T-helper 1 cell treated with Interleukin-12 subunit alpha and Interleukin-12 subunit beta and Interleukin-4 antibody, amounts not matched to agents 30 μg/mL and 1 μg/mL, for 36 hours (primary cell): ENCODE data around the gene AFF2.

Experiments
- H3K27ac Mint-ChIP-seq: one replicate; pipeline ENCODE4 v1.8.0; 2021; ENCODE audit warnings: mild to moderate bottlenecking, mixed read lengths
- H3K27me3 Mint-ChIP-seq: one replicate; pipeline ENCODE4 v1.8.0; 2021; ENCODE audit warnings: low read depth, mixed read lengths
- H3K36me3 Mint-ChIP-seq: one replicate; pipeline ENCODE4 v1.8.0; 2021; ENCODE audit warnings: low read depth, mixed read lengths
- H3K4me1 Mint-ChIP-seq: one replicate; pipeline ENCODE4 v1.8.0; 2021; ENCODE audit warnings: low read depth, mixed read lengths
- H3K4me3 Mint-ChIP-seq: one replicate; pipeline ENCODE4 v1.8.0; 2021; ENCODE audit warnings: mild to moderate bottlenecking, moderate library complexity, mixed read lengths
- H3K9me3 Mint-ChIP-seq: one replicate; pipeline ENCODE4 v1.8.0; 2021; ENCODE audit warnings: mixed read lengths

The AFF2 gene

DNA sequence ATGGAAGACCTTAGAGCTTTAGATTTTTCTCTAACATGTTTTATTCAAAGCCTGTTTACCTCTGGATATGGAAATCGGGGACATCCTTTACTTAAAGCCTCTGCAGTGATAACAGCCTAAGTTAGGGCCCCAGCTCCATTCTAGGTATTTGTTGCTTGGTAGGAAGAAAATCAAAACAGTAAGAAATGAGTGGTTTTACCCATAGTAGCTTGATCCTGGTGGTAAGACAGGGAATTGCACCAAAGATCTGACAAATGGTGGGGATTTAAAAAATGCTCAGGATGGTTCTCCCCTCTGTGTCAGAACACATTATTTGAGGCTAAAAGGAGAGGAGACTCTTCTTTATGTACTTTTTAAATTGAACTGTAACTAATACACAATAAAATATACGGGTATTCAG lies 52.4 kb downstream of the AFF2 start:
- H3K27ac Mint-ChIP-seq = no peak overlapping the region
- H3K4me3 Mint-ChIP-seq = no peak overlapping the region
- H3K4me1 Mint-ChIP-seq = no peaks in the 10 kb centered on the region
- H3K36me3 Mint-ChIP-seq = no peaks in the 10 kb centered on the region
- H3K9me3 Mint-ChIP-seq = no peaks in the 10 kb centered on the region
- no peaks in the 10 kb centered on the region for H3K27me3 Mint-ChIP-seq

DNA sequence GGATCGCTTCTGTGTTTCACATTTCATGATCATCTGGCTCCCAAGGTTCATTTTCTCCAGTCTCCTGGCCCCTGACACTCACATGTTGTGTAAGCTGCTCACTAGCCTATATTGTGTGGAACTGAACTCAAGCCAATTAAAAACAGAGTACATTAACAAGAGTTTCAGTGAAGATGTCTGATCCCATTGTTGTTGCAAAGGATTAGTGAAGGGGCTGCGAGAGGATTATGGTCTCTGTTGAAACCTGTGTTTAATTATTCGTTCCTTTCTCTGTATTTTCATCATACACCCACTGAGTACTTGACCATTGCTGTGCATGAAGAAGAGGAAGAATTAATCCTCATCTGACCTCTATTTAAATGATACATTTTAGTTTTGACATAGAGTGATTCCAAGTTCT lies 54.7 kb downstream of the AFF2 start:
- Mint-ChIP-seq H3K27ac (no peak overlapping the region), H3K9me3 (no peaks in the 10 kb centered on the region), H3K4me3 (no peak overlapping the region), H3K27me3 (no peaks in the 10 kb centered on the region), H3K4me1 (no peaks in the 10 kb centered on the region), H3K36me3 (no peaks in the 10 kb centered on the region)

DNA sequence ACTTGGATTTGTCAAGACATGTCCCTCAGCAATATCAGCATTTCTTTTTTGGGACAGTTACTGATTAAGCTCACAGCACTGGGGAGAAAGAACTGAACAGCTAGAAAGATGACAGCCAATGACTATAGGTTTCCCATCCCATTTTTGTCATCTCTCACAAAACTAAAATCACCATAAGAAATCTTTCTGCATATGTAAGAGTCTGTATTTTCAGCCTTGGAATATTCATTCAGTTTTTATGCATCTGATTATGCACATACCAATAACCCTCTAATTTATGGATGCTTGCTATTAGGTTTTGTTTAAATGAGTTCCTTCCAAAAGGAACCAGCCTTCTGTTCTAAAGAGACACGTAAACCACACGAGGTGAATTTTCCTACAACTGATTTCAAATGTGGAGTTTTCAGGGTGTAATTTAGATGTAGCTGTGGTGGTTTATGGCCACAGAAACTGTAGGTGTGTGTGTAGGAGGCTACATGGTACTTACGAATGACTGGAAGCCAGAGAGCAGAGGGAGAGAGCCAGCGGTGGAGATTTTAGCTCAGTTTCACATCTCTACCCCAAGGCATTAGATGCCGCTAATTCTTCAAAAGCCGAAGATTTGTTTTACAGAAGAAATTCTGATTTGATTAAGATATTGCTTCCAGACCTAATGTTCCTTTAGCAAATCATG lies 55.3 kb downstream of the AFF2 start:
- no peak overlapping the region for H3K4me3 Mint-ChIP-seq
- no peak overlapping the region for H3K27ac Mint-ChIP-seq
- no peaks in the 10 kb centered on the region for H3K4me1 Mint-ChIP-seq
- H3K9me3 Mint-ChIP-seq = no peaks in the 10 kb centered on the region
- no peaks in the 10 kb centered on the region for H3K36me3 Mint-ChIP-seq
- no peaks in the 10 kb centered on the region for H3K27me3 Mint-ChIP-seq

DNA sequence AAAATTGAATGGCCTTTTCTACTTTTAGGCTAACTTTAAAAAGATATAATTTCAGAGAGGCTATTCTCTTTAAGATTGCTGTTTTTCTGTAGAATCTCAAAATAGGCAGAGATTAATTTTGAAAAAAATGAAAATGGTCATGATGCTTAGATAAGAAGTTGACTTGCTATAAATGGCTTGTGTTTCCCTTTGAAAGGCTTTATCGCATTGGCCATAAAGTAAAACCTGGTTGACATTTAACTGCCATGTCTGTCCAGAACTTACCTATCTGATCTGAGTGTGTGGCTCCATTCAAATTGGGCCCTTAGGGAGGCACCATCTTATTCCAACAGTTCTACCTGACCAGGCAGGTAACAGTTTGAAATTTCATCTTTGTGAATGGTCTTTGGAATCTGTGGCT lies 56.1 kb downstream of the AFF2 start:
- no peaks in the 10 kb centered on the region for H3K27me3 Mint-ChIP-seq
- H3K9me3 Mint-ChIP-seq = no peaks in the 10 kb centered on the region
- H3K4me1 Mint-ChIP-seq = no peaks in the 10 kb centered on the region

DNA sequence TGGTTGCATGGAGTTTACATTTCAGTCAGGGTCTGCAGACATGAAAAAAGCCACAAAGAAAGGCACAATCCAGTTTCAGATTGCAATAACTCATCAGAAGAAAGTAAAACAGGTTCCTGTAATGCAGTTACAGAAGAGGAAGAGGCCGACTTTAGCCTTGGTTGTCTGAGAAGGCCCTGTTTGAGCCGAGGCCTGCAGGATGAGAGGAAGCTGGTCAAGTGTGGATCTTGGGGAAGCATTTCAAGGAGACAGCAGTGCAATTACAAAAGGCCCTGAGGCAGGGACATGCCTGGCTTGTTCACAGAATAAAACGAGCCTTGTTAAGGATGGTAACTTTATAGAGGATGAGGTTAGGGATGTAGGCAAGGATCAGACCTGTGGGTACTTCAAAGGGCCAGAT lies 62.4 kb downstream of the AFF2 start:
- Mint-ChIP-seq H3K27me3 (no peaks in the 10 kb centered on the region), H3K4me1 (no peaks in the 10 kb centered on the region), H3K4me3 (no peak overlapping the region), H3K27ac (no peak overlapping the region), H3K36me3 (no peaks in the 10 kb centered on the region), H3K9me3 (no peaks in the 10 kb centered on the region)

More for the DNA sequence above, 56.1 kb downstream of the AFF2 start:
- no peak overlapping the region for H3K4me3 Mint-ChIP-seq
- no peak overlapping the region for H3K27ac Mint-ChIP-seq
- no peaks in the 10 kb centered on the region for H3K36me3 Mint-ChIP-seq

DNA sequence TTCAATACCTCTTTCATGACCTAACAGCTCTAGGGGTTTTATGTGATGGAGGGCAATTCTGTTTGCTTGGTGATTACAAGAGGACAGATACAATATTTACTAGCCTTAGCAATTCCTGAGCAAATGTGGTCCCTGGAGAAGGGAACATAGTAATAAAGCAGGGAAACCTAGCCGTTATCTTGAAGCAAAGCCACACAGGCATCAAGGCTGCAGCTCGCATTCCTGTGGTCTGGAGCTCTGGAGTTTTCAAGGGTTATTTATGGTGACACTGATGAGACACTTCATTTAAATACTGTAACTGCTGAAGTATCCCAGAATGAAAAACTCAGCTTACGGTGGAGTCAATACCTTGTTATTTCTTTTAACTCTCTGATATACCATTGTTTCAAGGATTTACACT lies 66.8 kb downstream of the AFF2 start:
- no peaks in the 10 kb centered on the region for H3K9me3 Mint-ChIP-seq
- H3K4me1 Mint-ChIP-seq = no peaks in the 10 kb centered on the region
- no peak overlapping the region for H3K27ac Mint-ChIP-seq
- no peaks in the 10 kb centered on the region for H3K27me3 Mint-ChIP-seq
- no peaks in the 10 kb centered on the region for H3K36me3 Mint-ChIP-seq
- H3K4me3 Mint-ChIP-seq = no peak overlapping the region

DNA sequence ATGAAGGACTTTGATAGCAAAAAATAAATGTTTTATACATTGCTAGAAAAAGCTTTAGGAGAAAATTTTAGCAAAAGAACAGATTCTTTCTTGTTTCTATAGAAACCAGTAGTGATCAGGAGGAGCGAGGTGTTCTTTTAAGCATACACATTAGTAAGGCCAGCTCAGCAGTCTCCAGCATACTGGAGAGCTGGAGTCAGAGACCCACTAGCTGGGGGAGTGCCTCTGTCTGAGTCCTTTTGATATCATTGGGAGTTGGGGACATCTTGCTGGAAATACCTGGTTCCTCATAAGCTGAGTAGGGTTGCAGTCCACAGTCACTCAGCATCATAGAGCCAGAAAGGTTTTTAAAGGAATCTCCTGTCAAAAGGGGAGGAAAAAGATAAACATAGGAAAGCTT lies 67.4 kb downstream of the AFF2 start:
- H3K4me3 Mint-ChIP-seq = no peak overlapping the region
- H3K4me1 Mint-ChIP-seq = no peaks in the 10 kb centered on the region
- H3K36me3 Mint-ChIP-seq = no peaks in the 10 kb centered on the region
- H3K9me3 Mint-ChIP-seq = no peaks in the 10 kb centered on the region
- H3K27me3 Mint-ChIP-seq = no peaks in the 10 kb centered on the region
- no peak overlapping the region for H3K27ac Mint-ChIP-seq

DNA sequence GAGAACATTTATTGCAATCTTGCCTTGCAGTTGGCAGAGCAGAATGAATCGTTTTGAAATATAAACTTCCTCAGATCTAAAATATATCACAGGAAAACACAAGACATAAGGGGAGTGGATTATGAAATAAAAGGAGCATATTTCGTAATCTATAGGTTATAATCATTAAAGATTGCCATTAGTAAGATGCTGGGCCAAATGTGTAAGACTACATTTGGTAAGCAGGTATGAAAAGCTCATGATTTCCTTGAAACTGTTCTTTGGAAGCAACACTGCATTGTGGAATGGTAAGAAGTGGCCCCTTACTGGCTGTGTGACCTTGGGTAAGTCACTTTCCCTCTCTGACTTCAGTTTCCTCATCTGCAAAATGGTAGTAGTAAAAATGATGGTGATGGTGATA lies 68.3 kb downstream of the AFF2 start:
- no peaks in the 10 kb centered on the region for H3K36me3 Mint-ChIP-seq
- no peaks in the 10 kb centered on the region for H3K4me1 Mint-ChIP-seq
- H3K27me3 Mint-ChIP-seq = no peaks in the 10 kb centered on the region
- H3K4me3 Mint-ChIP-seq = no peak overlapping the region
- H3K9me3 Mint-ChIP-seq = no peaks in the 10 kb centered on the region
- H3K27ac Mint-ChIP-seq = no peak overlapping the region

DNA sequence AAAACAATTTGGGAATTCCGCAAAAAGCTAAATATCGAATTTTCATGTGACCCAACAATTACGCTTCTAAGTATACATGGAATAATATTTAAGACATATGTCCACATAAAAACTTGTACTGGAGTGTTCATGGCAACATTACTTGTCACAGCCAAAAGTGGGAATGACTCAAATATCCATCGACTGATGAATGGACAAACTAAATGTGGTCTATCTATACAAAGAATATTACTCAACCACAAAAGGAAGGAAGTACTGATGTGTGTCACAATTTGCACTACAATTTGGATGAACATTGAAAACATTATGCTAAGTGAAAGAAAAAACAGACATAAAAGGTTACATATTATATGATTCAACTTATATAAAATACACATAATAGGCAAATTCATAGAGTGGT lies 71.9 kb downstream of the AFF2 start:
- Mint-ChIP-seq H3K4me1 (no peaks in the 10 kb centered on the region), H3K27ac (no peak overlapping the region), H3K9me3 (no peaks in the 10 kb centered on the region), H3K36me3 (no peaks in the 10 kb centered on the region), H3K4me3 (no peak overlapping the region), H3K27me3 (no peaks in the 10 kb centered on the region)

DNA sequence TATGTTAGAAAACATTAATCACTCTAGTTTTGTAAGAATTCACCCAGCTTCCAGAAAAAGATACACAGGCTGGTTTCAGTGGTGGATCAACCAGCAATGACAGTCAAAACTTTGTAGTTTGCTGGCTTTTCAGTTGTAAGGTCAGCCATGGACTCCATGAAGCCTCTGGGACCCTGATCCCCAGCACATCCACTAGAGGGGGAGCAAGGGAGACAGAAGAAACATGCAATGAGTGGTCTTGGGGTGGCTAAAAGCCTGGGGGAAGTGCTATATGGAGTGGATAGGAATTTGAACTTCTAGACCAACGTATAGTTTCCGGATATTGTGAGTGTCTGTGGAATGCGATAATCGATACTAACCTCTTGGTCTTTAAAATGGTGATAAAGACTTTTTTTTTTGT lies 72.7 kb downstream of the AFF2 start:
- Mint-ChIP-seq H3K27ac (no peak overlapping the region), H3K36me3 (no peaks in the 10 kb centered on the region), H3K9me3 (no peaks in the 10 kb centered on the region), H3K4me3 (no peak overlapping the region), H3K4me1 (no peaks in the 10 kb centered on the region), H3K27me3 (no peaks in the 10 kb centered on the region)

DNA sequence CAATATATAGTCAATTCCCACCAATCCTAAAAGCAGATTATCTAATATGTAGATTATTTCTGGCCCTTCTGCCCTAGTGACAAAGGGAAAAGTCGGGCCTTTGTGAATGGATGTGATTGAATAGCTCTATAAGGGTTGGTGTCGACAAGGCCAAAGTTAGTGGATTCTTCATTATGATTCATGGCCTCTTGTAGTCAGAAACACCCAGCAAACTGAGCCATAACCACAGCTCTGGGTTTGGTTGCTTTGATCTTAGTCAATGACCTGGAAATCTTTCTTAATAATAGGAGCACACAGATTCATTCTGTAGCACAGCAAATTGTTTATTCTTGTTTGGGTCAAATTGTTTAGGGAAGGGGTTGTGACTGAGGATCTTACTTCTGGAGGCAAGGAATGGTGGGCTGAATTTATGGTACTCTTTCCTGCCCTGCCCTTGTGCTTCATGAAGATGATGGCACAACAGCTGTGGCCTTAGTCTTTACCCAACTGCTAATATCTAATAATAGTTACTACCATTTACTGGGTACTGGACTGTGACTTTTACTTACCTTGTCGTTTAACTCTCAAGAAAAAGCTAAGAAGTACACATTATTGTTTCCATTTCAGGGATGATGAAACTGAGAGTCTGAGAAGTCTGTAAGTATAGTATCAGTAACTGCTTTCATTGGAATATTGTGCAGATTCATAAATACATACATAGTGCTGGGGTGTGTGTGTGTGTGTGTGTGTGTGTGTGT lies 74.0 kb downstream of the AFF2 start:
- no peak overlapping the region for H3K27ac Mint-ChIP-seq

DNA sequence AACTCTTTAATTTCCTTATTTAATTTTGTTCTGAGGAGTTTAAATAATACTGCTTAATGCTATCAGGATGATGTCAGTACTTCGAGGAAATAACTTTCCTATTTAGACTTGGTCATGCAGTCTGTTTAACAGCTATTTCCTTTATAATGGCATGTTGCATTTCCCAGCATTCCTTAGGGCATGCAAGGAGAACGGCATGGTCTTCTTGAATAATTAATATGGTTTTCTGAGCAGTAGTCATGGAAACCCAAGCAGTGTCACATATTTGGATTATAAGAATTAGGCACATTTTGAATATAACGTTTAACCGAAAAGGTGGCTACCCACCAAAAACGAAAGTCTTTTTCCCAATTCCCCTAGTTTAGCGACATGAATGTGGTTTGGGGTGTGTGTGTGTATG lies 76.0 kb downstream of the AFF2 start:
- Mint-ChIP-seq H3K27ac (no peak overlapping the region), H3K4me1 (no peaks in the 10 kb centered on the region), H3K27me3 (no peaks in the 10 kb centered on the region), H3K4me3 (no peak overlapping the region), H3K36me3 (no peaks in the 10 kb centered on the region), H3K9me3 (no peaks in the 10 kb centered on the region)

More for the DNA sequence above, 74.0 kb downstream of the AFF2 start:
- Mint-ChIP-seq H3K4me1 (no peaks in the 10 kb centered on the region), H3K9me3 (no peaks in the 10 kb centered on the region), H3K4me3 (no peak overlapping the region), H3K36me3 (no peaks in the 10 kb centered on the region), H3K27me3 (no peaks in the 10 kb centered on the region)

DNA sequence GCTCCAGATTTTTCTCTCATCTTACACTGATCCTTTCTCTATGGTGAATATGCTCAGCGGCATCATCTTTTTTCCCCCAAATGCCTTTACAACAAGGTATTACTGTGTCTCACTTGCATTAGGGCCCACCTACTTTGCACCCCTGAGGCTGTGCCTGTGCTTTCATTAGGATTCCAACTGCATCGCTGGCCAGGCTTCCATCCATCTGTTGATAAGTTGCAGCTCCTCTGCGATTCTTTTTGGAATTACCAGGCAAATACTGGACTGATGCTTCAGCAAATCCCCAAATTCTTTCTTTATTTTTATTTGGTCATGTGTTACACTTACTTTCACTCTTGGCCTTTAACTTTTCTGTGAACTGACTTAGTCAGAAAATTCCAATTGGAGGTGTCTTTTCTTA lies 77.3 kb downstream of the AFF2 start:
- Mint-ChIP-seq H3K4me1 (no peaks in the 10 kb centered on the region), H3K36me3 (no peaks in the 10 kb centered on the region), H3K4me3 (no peak overlapping the region), H3K9me3 (no peaks in the 10 kb centered on the region), H3K27ac (no peak overlapping the region), H3K27me3 (no peaks in the 10 kb centered on the region)

DNA sequence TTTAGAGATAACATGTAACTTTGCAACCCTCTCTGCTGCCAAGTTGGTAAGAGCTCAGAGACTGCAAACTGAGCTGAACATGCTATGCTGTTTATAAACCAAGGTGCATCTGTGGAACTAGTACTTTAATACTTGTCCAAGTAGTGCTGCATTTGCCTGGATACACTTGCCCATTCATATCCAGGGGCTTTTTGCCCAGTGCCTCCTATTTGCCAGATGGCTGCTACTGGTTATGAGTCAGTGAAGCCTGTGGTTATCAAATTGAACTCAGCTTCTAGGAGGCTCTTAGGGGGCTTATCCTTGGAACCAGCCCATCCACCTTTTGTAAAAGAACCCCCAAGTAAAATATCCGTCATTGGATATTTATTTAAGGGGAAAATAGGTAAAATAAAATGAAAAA lies 79.6 kb downstream of the AFF2 start:
- Mint-ChIP-seq H3K27ac (no peak overlapping the region), H3K4me3 (no peak overlapping the region), H3K9me3 (no peaks in the 10 kb centered on the region), H3K4me1 (no peaks in the 10 kb centered on the region), H3K27me3 (no peaks in the 10 kb centered on the region), H3K36me3 (no peaks in the 10 kb centered on the region)

DNA sequence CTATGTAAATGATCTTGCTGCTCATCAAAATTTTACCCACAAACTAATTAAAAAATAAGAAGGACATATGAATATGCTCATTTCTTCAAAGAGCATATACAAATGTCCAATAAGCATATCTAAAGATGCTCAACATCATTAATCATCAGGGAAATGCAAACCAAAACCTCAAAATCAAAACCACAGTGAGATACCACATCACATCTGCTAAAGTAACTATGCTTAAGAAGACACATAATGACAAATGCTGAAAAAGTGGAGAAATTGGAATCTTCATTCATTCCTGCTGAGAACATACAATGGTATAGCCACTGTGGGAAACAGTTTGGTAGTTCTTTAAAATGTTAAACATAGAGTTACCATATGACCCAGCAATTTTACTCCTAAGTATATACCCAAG lies 81.9 kb downstream of the AFF2 start:
- Mint-ChIP-seq H3K4me1 (no peaks in the 10 kb centered on the region), H3K36me3 (no peaks in the 10 kb centered on the region), H3K27me3 (no peaks in the 10 kb centered on the region), H3K4me3 (no peak overlapping the region), H3K9me3 (no peaks in the 10 kb centered on the region), H3K27ac (no peak overlapping the region)
